Measurements from ENCODE around the gene SGF29.
"Not testable (repeated sequence)": the region's sequence is repeated elsewhere in the genome, so short reads cannot be mapped to it uniquely, and the experiment has no call there.

The SGF29 gene

GRCh38 chr16:28532940-28533647 is 20.6 kb upstream of the SGF29 start:
- DNase-seq (ENCODE audit: low spot score), result no peak

- no peak for DNase-seq (ENCODE audit: low spot score)
Observed at GRCh38 chr16:28534542-28535373, 19.0 kb upstream of the SGF29 start.

DNA sequence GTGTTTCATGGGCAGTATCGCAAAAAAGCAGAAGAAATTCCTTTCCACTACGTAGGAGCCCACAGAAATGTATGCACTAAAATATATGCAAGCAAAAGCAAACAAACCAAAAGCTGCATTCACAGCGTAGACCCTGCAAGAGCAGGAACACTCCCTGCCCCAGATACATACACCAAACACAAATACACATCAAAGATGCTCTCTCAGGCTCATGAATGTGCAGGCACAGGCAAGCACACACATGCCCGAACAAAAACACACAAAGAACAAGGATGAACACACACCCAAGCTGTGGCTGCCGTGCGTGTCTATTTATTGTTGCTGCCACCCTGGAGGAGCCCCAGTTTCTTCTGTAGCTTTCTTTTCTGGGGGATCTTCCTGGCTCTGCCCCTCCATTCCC is 16.6 kb upstream of the SGF29 start:
- DNase-seq (ENCODE audit: low spot score), result no peak

- DNase-seq (ENCODE audit: low spot score), result no peak
Observed at GRCh38 chr16:28537964-28538732, 15.6 kb upstream of the SGF29 start.

DNA sequence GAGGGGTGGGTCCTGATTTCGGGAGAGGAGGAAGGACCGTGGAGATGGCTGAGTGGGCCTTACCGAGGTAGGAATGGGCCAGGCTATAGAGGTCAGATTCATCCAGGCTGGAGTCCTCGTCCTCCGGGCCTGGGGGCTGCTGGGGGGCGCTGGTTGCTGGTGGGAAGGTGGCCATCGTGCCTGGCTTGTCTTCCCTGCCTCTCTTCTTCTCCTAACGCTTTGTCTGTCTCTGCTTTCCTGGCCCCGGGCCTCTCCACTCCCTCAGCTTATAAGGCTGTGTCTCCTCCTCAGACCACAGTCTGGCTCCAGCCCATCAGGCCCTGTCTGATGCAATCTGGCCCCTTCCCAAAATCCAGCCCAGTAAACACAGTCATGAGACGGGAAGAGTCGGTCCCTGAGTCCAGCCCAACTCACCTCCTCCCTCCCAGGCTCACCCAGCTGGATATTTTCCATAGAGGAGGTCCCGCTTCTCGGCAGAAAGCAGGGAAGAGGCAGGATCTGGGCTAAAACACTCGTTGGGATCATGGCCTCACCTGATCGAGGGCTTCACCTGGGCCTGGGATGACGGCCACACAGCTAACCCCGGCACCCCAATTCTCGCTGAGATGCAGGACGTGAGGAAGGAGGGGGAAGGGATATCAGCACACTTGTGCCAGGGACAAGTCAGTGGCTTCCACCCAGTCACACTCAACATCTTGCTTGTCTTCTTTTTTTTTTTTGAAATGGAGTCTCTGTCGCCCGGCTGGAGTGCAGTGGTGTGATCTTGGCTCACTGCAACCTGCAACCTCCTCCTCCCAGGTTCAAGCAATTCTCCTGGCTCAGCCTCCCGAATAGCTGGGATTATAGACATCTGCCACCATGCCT is 14.8 kb upstream of the SGF29 start, which contains the start of gene NUPR1:
TSS of gene NUPR1 (minus strand) at position 242 of the 864 bp plus-strand sequence. CDS start at position 175, 67 bp downstream.
- DNase-seq (ENCODE audit: low spot score), result peak; percentile 26

GRCh38 chr16:28540346-28540745 is 13.4 kb upstream of the SGF29 start:
- DNase-seq (ENCODE audit: low spot score), result no peak

- DNase-seq (ENCODE audit: low spot score), result no peak
Observed at GRCh38 chr16:28542646-28543045, 11.1 kb upstream of the SGF29 start.

DNA sequence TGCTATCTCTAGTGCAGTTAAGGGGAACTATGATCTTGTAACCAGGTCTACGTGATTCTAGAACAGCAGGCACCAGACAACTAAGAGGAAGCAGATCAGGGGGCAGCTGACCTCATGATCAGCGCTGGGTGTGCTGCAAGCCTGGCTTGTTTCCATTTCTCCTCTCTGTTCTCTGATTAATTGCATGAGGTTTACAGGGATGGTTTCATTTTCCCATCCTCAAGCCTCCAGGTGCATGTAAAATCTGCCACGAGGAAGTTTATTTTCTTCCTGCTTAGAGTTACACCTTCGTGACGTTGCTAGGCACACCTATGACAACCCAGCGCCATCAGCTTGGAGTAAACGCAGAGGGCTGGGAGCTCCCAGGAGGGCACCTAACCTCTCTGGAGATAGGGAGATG is 10.6 kb upstream of the SGF29 start:
- no peak for DNase-seq (ENCODE audit: low spot score)

- no peak for DNase-seq (ENCODE audit: low spot score)
Observed at GRCh38 chr16:28544998-28545397, 8.7 kb upstream of the SGF29 start.

DNA sequence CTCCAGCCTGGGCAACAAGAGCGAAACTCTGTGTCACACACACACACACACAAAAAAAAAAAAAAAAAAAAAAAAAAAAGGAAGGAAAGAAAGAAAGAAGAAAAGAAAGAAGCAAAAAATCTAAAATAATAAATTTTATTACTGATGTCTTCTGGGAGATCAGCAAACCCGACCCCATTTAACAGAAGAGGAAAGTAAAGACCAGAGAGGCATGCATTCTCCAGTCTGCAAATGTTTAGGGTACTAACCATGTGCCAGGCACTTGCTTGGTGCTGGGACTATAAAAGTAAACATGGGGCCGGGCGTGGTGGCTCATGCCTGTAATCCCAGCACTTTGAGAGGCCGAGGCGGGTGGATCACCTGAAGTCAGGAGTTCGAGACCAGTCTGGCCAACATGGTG is 7.8 kb upstream of the SGF29 start:
- not testable (repeated sequence) for DNase-seq (ENCODE audit: low spot score)

GRCh38 chr16:28546626-28547025 is 7.1 kb upstream of the SGF29 start:
- no peak for DNase-seq (ENCODE audit: low spot score)

GRCh38 chr16:28548306-28548802 is 5.4 kb upstream of the SGF29 start:
- no peak for DNase-seq (ENCODE audit: low spot score)

- peak; percentile 56 for DNase-seq (ENCODE audit: low spot score)
Observed at GRCh38 chr16:28549301-28549899, 4.3 kb upstream of the SGF29 start.

GRCh38 chr16:28554634-28555423 is 1.1 kb downstream of the SGF29 start:
- DNase-seq (ENCODE audit: low spot score), result no peak

GRCh38 chr16:28555561-28555960 is 1.8 kb downstream of the SGF29 start:
- DNase-seq (ENCODE audit: low spot score), result no peak

DNA sequence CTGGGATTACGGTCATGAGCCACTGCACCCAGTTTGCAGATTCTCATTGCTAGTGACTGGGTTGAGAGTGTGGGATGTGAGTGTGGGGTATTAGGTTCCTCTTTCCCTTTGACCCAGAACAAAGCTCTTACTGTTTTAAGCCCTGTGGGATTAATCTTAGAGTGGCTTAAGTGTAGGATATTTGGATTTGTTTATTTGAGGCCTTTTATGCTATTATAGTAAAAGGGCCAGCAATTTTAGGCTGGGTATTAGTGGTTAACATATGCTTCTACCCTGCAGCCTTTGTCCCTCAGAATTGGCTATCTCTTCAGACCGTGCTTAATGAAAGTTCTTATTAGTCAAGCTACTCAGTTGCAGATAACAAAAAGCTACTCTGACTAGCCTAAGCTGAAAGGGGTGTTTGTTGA is 3.2 kb downstream of the SGF29 start:
- no peak for DNase-seq (ENCODE audit: low spot score)

GRCh38 chr16:28558456-28558855 is 4.7 kb downstream of the SGF29 start:
- no peak for DNase-seq (ENCODE audit: low spot score)

DNA sequence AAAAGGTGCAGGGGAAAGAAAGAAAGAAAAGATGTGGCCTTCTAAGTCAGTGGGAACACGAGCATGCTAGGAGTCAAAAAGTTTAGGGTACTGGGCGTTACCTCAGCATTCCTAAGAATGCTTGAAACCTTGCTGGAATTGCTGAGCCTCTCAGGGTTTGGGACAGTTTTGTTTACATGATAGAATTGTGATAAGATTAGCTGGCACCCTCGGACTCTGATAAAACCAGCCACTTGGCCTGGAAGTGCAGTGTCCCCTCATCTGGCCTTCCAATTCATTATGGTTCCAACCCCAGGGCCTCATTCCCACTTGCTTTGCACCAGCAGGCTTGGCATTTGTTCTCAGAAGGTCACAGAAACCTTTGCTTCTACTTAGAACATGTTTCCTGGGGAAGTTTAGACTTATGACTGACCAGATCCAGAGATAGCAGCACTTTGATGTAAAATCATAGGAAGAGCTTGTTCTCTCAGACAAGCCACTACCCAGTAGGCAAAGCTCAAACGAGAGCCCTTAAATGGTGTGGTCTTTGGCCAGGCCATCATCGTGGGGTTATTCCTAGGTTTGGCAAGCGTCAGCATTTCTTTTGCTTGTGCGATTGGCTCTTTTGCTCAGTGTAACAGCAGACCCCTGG is 8.0 kb downstream of the SGF29 start:
- no peak for DNase-seq (ENCODE audit: low spot score)

DNA sequence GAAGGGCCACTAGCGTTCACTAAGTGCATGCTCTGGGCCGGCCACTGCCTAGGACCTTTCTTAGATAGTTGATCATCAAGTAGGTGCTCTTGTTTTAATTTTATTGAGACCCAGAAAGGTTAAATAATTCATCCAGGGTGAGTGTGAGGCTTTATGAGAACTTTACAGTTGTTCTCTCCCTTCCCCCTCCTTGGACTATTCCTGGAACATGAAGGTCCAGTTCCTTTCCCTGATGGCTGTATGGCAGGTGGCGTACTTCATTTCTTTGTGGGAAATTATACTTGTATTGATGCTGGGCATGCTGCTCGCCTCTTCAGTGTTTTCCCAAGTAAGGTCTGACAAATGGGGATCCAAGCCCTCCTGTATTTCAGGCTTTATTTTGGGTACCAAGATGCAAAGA is 8.5 kb downstream of the SGF29 start:
- DNase-seq (ENCODE audit: low spot score), result no peak

- no peak for DNase-seq (ENCODE audit: low spot score)
Observed at GRCh38 chr16:28563218-28563617, 9.5 kb downstream of the SGF29 start.
